Bronchial smooth muscle cell (primary cell): ENCODE results near the gene GRM6. TPM values are rescaled to one million over a fixed set of nuclear protein-coding genes. Genes with fewer than 3 reads are reported as not detected.

ENCODE experiments used
- total RNA-seq: library from RNA; depleted of rRNA; stranded (reverse); fragments of >200 nt; gene quantifications from 2 replicates; pipeline ENCODE4 v1.2.1, GENCODE V29; 2014

Gene GRM6
- under 0.01 TPM in 2 replicates for total RNA-seq

DNA sequence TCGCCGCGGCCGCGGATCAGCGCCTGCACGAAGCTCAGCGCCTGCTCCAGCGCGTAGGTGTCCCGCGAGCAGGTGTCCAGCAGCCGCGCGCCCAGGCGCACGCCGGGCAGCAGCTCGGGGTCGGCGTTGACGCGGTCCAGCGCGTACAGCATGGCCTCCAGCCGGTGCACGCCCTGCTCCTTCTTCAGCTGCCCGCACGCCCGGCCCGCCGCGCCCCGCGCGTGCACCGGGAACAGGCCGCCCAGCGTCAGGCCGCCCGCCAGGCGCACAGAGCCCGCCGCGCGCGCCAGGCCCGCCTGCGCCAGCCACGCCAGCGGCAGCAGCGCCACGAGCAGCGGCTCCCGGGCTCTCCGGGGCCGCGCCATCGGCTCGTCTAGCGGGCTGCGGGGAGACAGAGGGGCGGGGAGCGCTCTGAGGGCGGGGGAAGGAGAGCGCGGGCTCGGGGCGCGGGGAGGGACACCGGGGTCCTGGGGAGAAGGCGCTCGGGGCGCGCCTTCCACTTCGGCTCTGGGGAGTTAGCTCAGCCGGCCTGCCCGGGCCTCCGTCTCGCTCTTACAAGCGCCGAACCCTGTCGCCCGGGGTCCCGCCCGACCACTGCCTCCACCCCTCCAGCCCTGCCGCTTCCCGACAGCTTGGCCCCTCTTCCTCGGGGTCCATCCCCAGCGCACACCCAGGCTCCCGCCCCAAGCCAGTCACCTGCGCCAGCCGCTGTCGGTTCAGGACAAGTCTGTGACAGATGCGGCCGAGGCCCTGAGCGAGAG lies at the start of gene GRM6:
Gene GRM6, minus strand, starts transcription at position 741 of the 761 bp plus-strand sequence. Its CDS starts 376 bp downstream, at position 365.

DNA sequence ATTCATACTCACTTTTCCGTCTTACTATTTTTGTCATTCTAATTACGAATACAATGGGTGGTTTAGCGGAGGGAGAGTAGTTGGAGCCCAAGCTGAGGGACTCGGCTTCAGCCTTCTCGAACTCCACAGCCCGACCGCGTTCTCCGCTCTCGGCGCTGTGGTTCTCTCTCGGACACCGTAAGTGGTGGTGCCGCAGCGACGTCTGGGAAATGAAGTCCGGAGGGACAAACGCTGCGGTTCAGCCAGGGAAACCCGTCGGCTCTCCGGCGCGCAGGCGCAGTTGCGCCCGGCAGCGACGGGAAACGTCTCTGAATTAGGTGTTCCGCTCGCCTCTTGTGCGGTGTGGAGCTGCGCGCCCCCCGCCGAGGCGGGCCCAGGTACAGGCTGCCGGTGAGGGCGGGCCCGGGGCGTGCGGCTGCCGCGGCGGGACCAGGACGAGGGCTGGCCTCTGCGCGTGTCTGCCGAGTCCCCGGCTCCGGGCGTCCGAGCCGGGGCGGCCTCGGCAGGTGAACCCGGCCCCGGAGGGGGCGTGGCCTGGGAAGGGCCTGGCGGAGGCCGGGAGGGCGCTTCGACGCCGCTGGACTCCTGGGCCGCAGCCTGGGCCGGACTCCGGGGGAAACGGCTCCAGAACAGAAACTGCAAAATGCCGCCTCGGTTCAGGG lies 28.5 kb upstream of the GRM6 start, which contains the start of gene ZNF879:
Gene ZNF879, plus strand, starts transcription at position 277 of the 662 bp plus-strand sequence. CDS start 1,201 bp downstream, outside the sequence.

DNA sequence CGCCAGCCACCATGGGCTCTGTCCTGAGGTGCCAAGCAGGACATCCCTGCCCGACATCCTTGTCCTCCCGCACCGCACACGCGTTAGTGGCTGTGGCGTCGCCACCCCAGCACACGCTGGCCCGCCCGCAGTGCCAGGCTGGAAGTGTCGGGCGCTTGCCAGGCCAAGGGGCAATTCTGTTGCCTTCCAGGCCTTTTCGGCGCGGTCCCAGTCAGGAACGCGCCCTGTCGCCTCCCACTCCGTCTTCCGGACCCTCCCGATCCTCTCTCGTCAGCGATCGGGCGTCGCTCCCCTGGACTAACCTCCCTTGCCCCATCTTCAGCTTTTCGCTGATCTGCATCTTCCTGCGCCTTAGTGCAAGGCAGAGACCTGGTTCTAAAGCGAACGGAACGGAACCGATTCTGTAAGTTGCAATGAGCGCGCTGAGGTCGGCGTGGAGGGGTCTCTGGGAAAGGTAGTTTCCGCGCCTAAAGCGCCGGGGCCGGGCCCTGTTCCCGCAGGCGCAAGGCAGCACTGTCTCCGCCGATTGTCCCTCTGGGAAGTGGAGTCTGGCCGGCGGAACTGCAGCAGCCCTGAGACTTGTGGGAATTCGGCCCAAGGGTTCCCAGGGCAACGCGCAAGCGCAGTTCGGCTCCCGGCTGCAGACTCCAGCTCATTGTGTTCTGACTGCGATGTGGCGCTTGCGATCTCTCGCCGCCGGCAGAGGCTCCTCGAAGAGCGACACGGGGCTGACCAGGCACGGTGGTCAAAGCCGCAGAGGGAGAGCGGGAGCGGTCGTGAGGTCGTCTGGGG lies 54.4 kb downstream of the GRM6 start, which contains the start of gene ZNF454:
Gene ZNF454, plus strand, starts transcription at position 630 of the 792 bp plus-strand sequence. CDS start 1,594 bp downstream, outside the sequence.

Other genes with a start within 250 kb of the GRM6 start
- 7.7 TPM in 2 replicates for gene ZNF354B, start 135.4 kb downstream of the GRM6 start, total RNA-seq
- gene ZFP2, start 99.4 kb downstream of the GRM6 start, total RNA-seq: 1.9 and 2.6 TPM in 2 replicates
- gene ZNF454, start 54.1 kb downstream of the GRM6 start, total RNA-seq: 2.8 and 3.0 TPM in 2 replicates
- gene ZNF879, start 28.5 kb upstream of the GRM6 start, total RNA-seq: 4.1 and 4.2 TPM in 2 replicates
- 7.1 and 8.2 TPM in 2 replicates for gene ZNF354C, start 65.1 kb upstream of the GRM6 start, total RNA-seq